Endothelial cell of umbilical vein (primary cell): ENCODE data around the gene ANXA6. TPM values are rescaled to one million over a fixed set of nuclear protein-coding genes. Genes with fewer than 3 reads are reported as not detected.

Source experiments
- BruUV-seq: library from RNA; stranded (reverse); fragments of 400-500 nt; replicated peaks from 2 replicates; lab custom pipeline; 2021; lab: Mats Ljungman, UMichigan
- CTCF ChIA-PET: fragments of 300-600, 350-600 bp; sonication (Branson Sonifier 250); formaldehyde crosslinking; loops from one replicate; lab custom pipeline; 2021; ENCODE audit warnings: antibody characterized with exemption, inconsistent platforms; lab: Charles Lee
- POLR2A ChIA-PET: fragments of 300-600, 350-600 bp; sonication (Branson Sonifier 250); formaldehyde crosslinking; loops from one replicate; lab custom pipeline; 2021; ENCODE audit warnings: antibody characterized with exemption, inconsistent platforms; lab: Charles Lee
- DNase-seq: peaks from one replicate; pipeline ENCODE4 v3.0.0-alpha.2; 2011; ENCODE audit warnings: low read depth, low spot score
- FAIRE-seq: peaks from 2 replicates; lab custom pipeline; 2011; peaks lifted over from hg19 to GRCh38; lab: Jason Lieb, UNC
- H2AFZ ChIP-seq: 2 replicates; pipeline ENCODE4 v1.6.0; 2012; ENCODE audit warnings: low read depth, low read length, control low read depth, inconsistent platforms
- H3K27ac ChIP-seq: 2 replicates; pipeline ENCODE4 v1.5.1; 2011; ENCODE audit warnings: low read depth, mild to moderate bottlenecking, control low read depth, low read length, moderate library complexity; ENCODE audit not compliant: insufficient read depth
- H3K27me3 ChIP-seq, 2 experiments: 2 replicates each; pipeline versions ENCODE4 v1.6.0 to v1.6.1; 2011; ENCODE audit warnings: low read length in 2 of 2, mixed read lengths in 1 of 2; ENCODE audit not compliant: control insufficient read depth in 2 of 2, insufficient read depth in 2 of 2
- H3K36me3 ChIP-seq, 2 experiments: 2 replicates in 1 of 2; 3 replicates in 1 of 2; pipeline ENCODE4 v1.5.1; 2011; ENCODE audit warnings: low read length in 2 of 2, mild to moderate bottlenecking in 1 of 2, moderate library complexity in 1 of 2; ENCODE audit not compliant: control insufficient read depth in 2 of 2, insufficient read depth in 2 of 2; ENCODE audit errors: extremely low read depth in 1 of 2
- H3K4me1 ChIP-seq: 3 replicates; pipeline ENCODE4 v1.5.1; 2011; ENCODE audit warnings: mild to moderate bottlenecking, low read length; ENCODE audit not compliant: control insufficient read depth, insufficient read depth; ENCODE audit errors: extremely low read depth
- H3K4me2 ChIP-seq: 2 replicates; pipeline ENCODE4 v1.6.1; 2011; ENCODE audit warnings: low read length, control low read depth, mixed read lengths; ENCODE audit not compliant: insufficient read depth
- H3K4me3 ChIP-seq, 3 experiments: fragments of 200-600 bp in 1 of 3; sonication (generic), shearing (Covaris generic) in 1 of 3; replicated peaks in 1 of 3; 2 replicates each; pipeline ENCODE4 v1.5.1; 2011 to 2016; ENCODE audit warnings: control low read depth in 3 of 3, low read length in 3 of 3, mild to moderate bottlenecking in 2 of 3, inconsistent platforms in 1 of 3, low read depth in 1 of 3, moderate library complexity in 1 of 3; ENCODE audit not compliant: insufficient read depth in 1 of 3
- H3K79me2 ChIP-seq: 2 replicates; pipeline ENCODE4 v1.6.0; 2012; ENCODE audit warnings: low read length, inconsistent platforms; ENCODE audit not compliant: control insufficient read depth, insufficient read depth
- H3K9ac ChIP-seq: replicated peaks from 2 replicates; pipeline ENCODE3; 2011; ENCODE audit warnings: low read length, control low read depth; ENCODE audit not compliant: insufficient read depth; ENCODE audit errors: extremely low read depth
- H3K9me1 ChIP-seq: replicated peaks from 3 replicates; pipeline ENCODE4 v1.6.0; 2011; ENCODE audit warnings: mild to moderate bottlenecking, low read length; ENCODE audit not compliant: control insufficient read depth, insufficient read depth; ENCODE audit errors: extremely low read depth
- H3K9me3 ChIP-seq: replicated peaks from 2 replicates; pipeline ENCODE4 v1.5.1; 2012; ENCODE audit warnings: low read length, inconsistent platforms; ENCODE audit not compliant: control insufficient read depth, insufficient read depth
- H4K20me1 ChIP-seq: replicated peaks from 2 replicates; pipeline ENCODE3; 2011; ENCODE audit warnings: mild to moderate bottlenecking, low read length; ENCODE audit not compliant: control insufficient read depth, insufficient read depth; ENCODE audit errors: extremely low read depth
- CTCF ChIP-seq, 2 donors: IDR thresholded peaks; 1 replicate in 1 of 2; 2 replicates in 1 of 2; pipeline ENCODE4 v1.5.1; 2011; ENCODE audit warnings: low read length in 2 of 2, mild to moderate bottlenecking in 2 of 2, moderate library complexity in 2 of 2, control low read depth in 1 of 2, inconsistent platforms in 1 of 2, low read depth in 1 of 2; ENCODE audit not compliant: insufficient read depth in 1 of 2; ENCODE audit errors: extremely low read depth in 1 of 2
- EZH2 ChIP-seq: IDR thresholded peaks from 2 replicates; pipeline ENCODE4 v1.6.1; 2012; ENCODE audit warnings: borderline replicate concordance, low read depth, mild to moderate bottlenecking, moderate library complexity, low read length, inconsistent platforms; ENCODE audit not compliant: severe bottlenecking
- FOS ChIP-seq: IDR thresholded peaks from 2 replicates; pipeline ENCODE4 v1.6.1; 2011; ENCODE audit warnings: mild to moderate bottlenecking, low read length, moderate library complexity, borderline replicate concordance; ENCODE audit not compliant: insufficient read depth
- GATA2 ChIP-seq: IDR thresholded peaks from 2 replicates; pipeline ENCODE4 v1.7.0; 2011; ENCODE audit warnings: low read depth, mild to moderate bottlenecking, moderate library complexity, mixed read lengths, low read length; ENCODE audit not compliant: insufficient read length, insufficient read depth
- JUN ChIP-seq: IDR thresholded peaks from 2 replicates; pipeline ENCODE4 v1.6.1; 2011; ENCODE audit warnings: borderline replicate concordance, low read depth; ENCODE audit not compliant: insufficient read length, insufficient read depth
- MAX ChIP-seq: IDR thresholded peaks from 2 replicates; pipeline ENCODE4 v1.6.1; 2011; ENCODE audit not compliant: insufficient read depth, insufficient read length
- MYC ChIP-seq: IDR thresholded peaks from one replicate; pipeline ENCODE4 v1.6.1; 2011; ENCODE audit warnings: mild to moderate bottlenecking, low read depth, low read length
- POLR2A ChIP-seq: IDR thresholded peaks from 2 replicates; pipeline ENCODE4 v1.6.1; 2012; ENCODE audit warnings: low read depth, mild to moderate bottlenecking, control low read depth, low read length
- POLR2AphosphoS5 ChIP-seq: IDR thresholded peaks from 2 replicates; pipeline ENCODE4 v1.6.1; 2012; ENCODE audit warnings: low read depth, mild to moderate bottlenecking, control low read depth, low read length, moderate library complexity; ENCODE audit not compliant: insufficient read depth
- dilution Hi-C: fragments of 300-500 bp; cut with MboI; formaldehyde crosslinking; loops from one replicate; pipeline ENCODE4 v1.15.0; 2019; ENCODE audit warnings: low sequenced_read_pairs; ENCODE audit not compliant: extremely low pct_ligation_motif_present
- intact Hi-C: fragments of 100-400 bp; cut with micrococcal nuclease; formaldehyde crosslinking; loops from one replicate; pipeline ENCODE4 v1.10.0; 2022
- polyA plus RNA-seq, 4 experiments: library from polyadenylated mRNA; depleted of rRNA in 3 of 4; stranded (reverse) in 3 of 4; unstranded in 1 of 4; fragments of >200 nt; gene quantifications; 2 replicates each; pipeline versions ENCODE4 v1.2.1 to v1.2.3, GENCODE V29; 2011 to 2012; ENCODE audit warnings: missing spikeins in 1 of 4
- total RNA-seq: library from RNA; stranded (reverse); gene quantifications from 2 replicates; pipeline ENCODE4 v1.2.3, GENCODE V29; 2021

The ANXA6 gene
- total and polyA plus RNA-seq, 2 donors (not counting 3 experiments of a cell fraction or from before 2014, with no cell fraction given): 195 to 266 TPM

DNA sequence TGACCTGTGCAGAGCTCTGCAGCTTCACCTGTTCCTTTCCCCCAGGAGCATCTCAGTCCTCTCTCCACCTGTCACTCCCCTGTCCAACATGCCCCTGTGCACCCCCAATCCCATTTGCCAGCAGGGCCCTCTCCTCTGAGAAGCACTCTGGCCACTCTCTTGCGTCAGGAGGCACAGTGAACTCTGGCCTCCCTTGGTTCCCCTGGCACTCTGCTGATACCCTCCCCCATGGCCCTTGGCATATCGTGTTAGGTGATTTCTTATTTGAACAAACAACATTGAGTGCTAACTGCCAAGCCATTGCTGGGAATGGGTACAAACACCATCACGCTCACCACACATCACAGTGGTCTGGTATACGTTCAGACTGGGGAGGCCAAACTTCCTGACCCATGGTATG is 55.8 kb downstream of the ANXA6 start:
- ChIA-PET CTCF (interaction anchor here (1.4 to 2.4 kb wide), 4 partner anchors 13 to 50 kb away, joined by 4 to 12 read pairs (median 4); no protein-coding TSS in a partner anchor), POLR2A (no interaction called here)
- dilution Hi-C loops: no loop called here
- intact Hi-C loops: no loop called here
- no TSS peak for BruUV-seq
- FAIRE-seq (no peak), DNase-seq (no peak)
- no peak overlapping the region for H2AFZ ChIP-seq
- no peaks in the 10 kb centered on the region for H3K9me1 ChIP-seq
- H3K4me2 ChIP-seq: no peak overlapping the region
- no peak overlapping the region for H3K27ac ChIP-seq
- H3K27me3 ChIP-seq: no peaks in the 10 kb centered on the region
- H3K79me2 ChIP-seq: no peaks in the 10 kb centered on the region
- H3K36me3 ChIP-seq: peaks cover 0 to 11% of the 10 kb centered on the region in 2 experiments
- no peaks in the 10 kb centered on the region for H3K9me3 ChIP-seq
- TF ChIP-seq MAX (no peak), POLR2AphosphoS5 (no peak), EZH2 (no peak), FOS (no peak), JUN (no peak), GATA2 (no peak), POLR2A (no peak), MYC (no peak), CTCF (IDR thresholded peaks at IDR 0.05; ENCODE audit: extremely low read depth in 1 of 2, insufficient read depth in 1 of 2, low read depth in 1 of 2, low read length in 2 of 2) (no peak)
- H4K20me1 ChIP-seq: no peaks in the 10 kb centered on the region
- H3K4me3 ChIP-seq: no peak overlapping the region
- no peak overlapping the region for H3K9ac ChIP-seq
- H3K4me1 ChIP-seq: no peaks in the 10 kb centered on the region
